IPS-18a (cell line): ENCODE results near the gene FGF12.

Source experiments
- H3K27ac ChIP-seq: one replicate; pipeline ENCODE4 v1.5.1; 2013; ENCODE audit warnings: low read length
- H3K27me3 ChIP-seq: one replicate; pipeline ENCODE4 v1.6.1; 2013; ENCODE audit warnings: mild to moderate bottlenecking, low read length; ENCODE audit not compliant: control insufficient read depth, insufficient read depth
- H3K36me3 ChIP-seq: one replicate; pipeline ENCODE4 v1.6.1; 2013; ENCODE audit warnings: low read depth, low read length; ENCODE audit not compliant: control insufficient read depth
- H3K4me1 ChIP-seq: one replicate; pipeline ENCODE4 v1.6.1; 2013; ENCODE audit warnings: low read depth, low read length; ENCODE audit not compliant: control insufficient read depth
- H3K4me3 ChIP-seq: one replicate; pipeline ENCODE4 v1.5.1; 2013; ENCODE audit warnings: low read length
- H3K9ac ChIP-seq: one replicate; pipeline ENCODE4 v1.6.1; 2013; ENCODE audit warnings: mild to moderate bottlenecking, low read length, moderate library complexity
- H3K9me3 ChIP-seq: one replicate; pipeline ENCODE4 v1.6.1; 2013; ENCODE audit warnings: low read depth, low read length; ENCODE audit not compliant: control insufficient read depth

The FGF12 gene

GRCh38 chr3:192244591-192244990 lies 482.8 kb downstream of the FGF12 start:
- no peak overlapping the region for H3K27ac ChIP-seq
- no peaks in the 10 kb centered on the region for H3K9me3 ChIP-seq
- no peak overlapping the region for H3K4me3 ChIP-seq
- H3K4me1 ChIP-seq = peaks cover 7% of the 10 kb centered on the region
- no peak overlapping the region for H3K9ac ChIP-seq
- H3K36me3 ChIP-seq = no peaks in the 10 kb centered on the region
- no peaks in the 10 kb centered on the region for H3K27me3 ChIP-seq

- H3K4me3 ChIP-seq = no peak overlapping the region
- H3K9ac ChIP-seq = no peak overlapping the region
- H3K36me3 ChIP-seq = no peaks in the 10 kb centered on the region
Observed at GRCh38 chr3:192239956-192240355, 487.4 kb downstream of the FGF12 start.

GRCh38 chr3:192237992-192238608 lies 489.2 kb downstream of the FGF12 start:
- no peaks in the 10 kb centered on the region for H3K36me3 ChIP-seq

More at GRCh38 chr3:192239956-192240355, 487.4 kb downstream of the FGF12 start:
- Histone ChIP-seq H3K27ac (no peak overlapping the region), H3K9me3 (no peaks in the 10 kb centered on the region), H3K4me1 (peaks cover 7% of the 10 kb centered on the region), H3K27me3 (no peaks in the 10 kb centered on the region)

GRCh38 chr3:192229866-192230265 lies 497.5 kb downstream of the FGF12 start:
- no peaks in the 10 kb centered on the region for H3K36me3 ChIP-seq
- no peaks in the 10 kb centered on the region for H3K4me1 ChIP-seq
- H3K9me3 ChIP-seq = no peaks in the 10 kb centered on the region
- no peak overlapping the region for H3K4me3 ChIP-seq
- H3K27me3 ChIP-seq = no peaks in the 10 kb centered on the region
- no peak overlapping the region for H3K9ac ChIP-seq
- no peak overlapping the region for H3K27ac ChIP-seq

More at GRCh38 chr3:192237992-192238608, 489.2 kb downstream of the FGF12 start:
- Histone ChIP-seq H3K27ac (no peak overlapping the region), H3K4me1 (peaks cover 7% of the 10 kb centered on the region), H3K9ac (no peak overlapping the region), H3K27me3 (no peaks in the 10 kb centered on the region), H3K9me3 (no peaks in the 10 kb centered on the region), H3K4me3 (no peak overlapping the region)

- no peak overlapping the region for H3K9ac ChIP-seq
- no peak overlapping the region for H3K27ac ChIP-seq
- H3K36me3 ChIP-seq = no peaks in the 10 kb centered on the region
- no peaks in the 10 kb centered on the region for H3K4me1 ChIP-seq
- no peaks in the 10 kb centered on the region for H3K9me3 ChIP-seq
- H3K4me3 ChIP-seq = no peak overlapping the region
- no peaks in the 10 kb centered on the region for H3K27me3 ChIP-seq
Observed at GRCh38 chr3:192224634-192225155, 502.6 kb downstream of the FGF12 start.

GRCh38 chr3:192223815-192224214 lies 503.5 kb downstream of the FGF12 start:
- Histone ChIP-seq H3K9ac (no peak overlapping the region), H3K27me3 (no peaks in the 10 kb centered on the region), H3K4me3 (no peak overlapping the region), H3K36me3 (no peaks in the 10 kb centered on the region), H3K27ac (no peak overlapping the region), H3K9me3 (no peaks in the 10 kb centered on the region), H3K4me1 (no peaks in the 10 kb centered on the region)

- H3K4me1 ChIP-seq = no peaks in the 10 kb centered on the region
- no peak overlapping the region for H3K9ac ChIP-seq
- no peaks in the 10 kb centered on the region for H3K9me3 ChIP-seq
- no peaks in the 10 kb centered on the region for H3K36me3 ChIP-seq
- no peaks in the 10 kb centered on the region for H3K27me3 ChIP-seq
- no peak overlapping the region for H3K27ac ChIP-seq
- H3K4me3 ChIP-seq = no peak overlapping the region
Observed at GRCh38 chr3:192220915-192221314, 506.4 kb downstream of the FGF12 start.

- H3K9me3 ChIP-seq = no peaks in the 10 kb centered on the region
- H3K4me3 ChIP-seq = no peak overlapping the region
- H3K4me1 ChIP-seq = no peaks in the 10 kb centered on the region
- no peak overlapping the region for H3K27ac ChIP-seq
- H3K9ac ChIP-seq = no peak overlapping the region
- no peaks in the 10 kb centered on the region for H3K36me3 ChIP-seq
- no peaks in the 10 kb centered on the region for H3K27me3 ChIP-seq
Observed at GRCh38 chr3:192219926-192220325, 507.4 kb downstream of the FGF12 start.

- Histone ChIP-seq H3K27ac (no peak overlapping the region), H3K9me3 (no peaks in the 10 kb centered on the region), H3K4me1 (peaks cover 6% of the 10 kb centered on the region), H3K36me3 (no peaks in the 10 kb centered on the region), H3K27me3 (no peaks in the 10 kb centered on the region), H3K4me3 (no peak overlapping the region), H3K9ac (no peak overlapping the region)
Observed at GRCh38 chr3:192216067-192216466, 511.3 kb downstream of the FGF12 start.

- no peak overlapping the region for H3K9ac ChIP-seq
- H3K27ac ChIP-seq = no peak overlapping the region
- H3K27me3 ChIP-seq = no peaks in the 10 kb centered on the region
- peaks cover 6% of the 10 kb centered on the region for H3K4me1 ChIP-seq
- no peaks in the 10 kb centered on the region for H3K36me3 ChIP-seq
- H3K9me3 ChIP-seq = no peaks in the 10 kb centered on the region
- H3K4me3 ChIP-seq = no peak overlapping the region
Observed at GRCh38 chr3:192212979-192213378, 514.4 kb downstream of the FGF12 start.

- Histone ChIP-seq H3K36me3 (no peaks in the 10 kb centered on the region), H3K4me1 (peaks cover 6% of the 10 kb centered on the region), H3K9me3 (no peaks in the 10 kb centered on the region), H3K27ac (no peak overlapping the region), H3K27me3 (no peaks in the 10 kb centered on the region), H3K9ac (no peak overlapping the region), H3K4me3 (no peak overlapping the region)
Observed at GRCh38 chr3:192212335-192212734, 515.0 kb downstream of the FGF12 start.

- Histone ChIP-seq H3K9ac (no peak overlapping the region), H3K36me3 (no peaks in the 10 kb centered on the region), H3K4me1 (peaks cover 6% of the 10 kb centered on the region), H3K4me3 (no peak overlapping the region), H3K27me3 (no peaks in the 10 kb centered on the region), H3K27ac (no peak overlapping the region), H3K9me3 (no peaks in the 10 kb centered on the region)
Observed at GRCh38 chr3:192207651-192208050, 519.7 kb downstream of the FGF12 start.
